Breast epithelium (tissue), 4 donors: Measurements from ENCODE around the gene LOXL3. TPM values are rescaled to one million over a fixed set of nuclear protein-coding genes. Genes with fewer than 3 reads are reported as not detected.

ENCODE experiments used
- DNase-seq, 2 donors: peaks; one replicate each; pipeline ENCODE4 v3.0.0-alpha.2; 2019; ENCODE audit warnings: low spot score in 2 of 2
- H3K27ac ChIP-seq, 2 donors: fragments of 200-600 bp; sonication (generic) in 1 of 2; one replicate each; pipeline ENCODE4 v1.5.1; 2016 to 2019; ENCODE audit warnings: mild to moderate bottlenecking in 1 of 2
- H3K27me3 ChIP-seq, 2 donors: fragments of 200-600 bp; sonication (generic) in 1 of 2; one replicate each; pipeline versions ENCODE4 v1.5.1 to v1.6.0; 2017 to 2019; ENCODE audit warnings: control low read depth in 1 of 2, mild to moderate bottlenecking in 1 of 2
- H3K36me3 ChIP-seq: fragments of 200-600 bp; one replicate; pipeline ENCODE4 v1.5.1; 2019
- H3K4me1 ChIP-seq, 2 donors: fragments of 200-600 bp; sonication (generic); one replicate each; pipeline ENCODE4 v1.5.1; 2016 to 2019; ENCODE audit warnings: control low read depth in 1 of 2
- H3K4me3 ChIP-seq, 3 donors: fragments of 200-600 bp; sonication (generic); 1 replicate in 2 of 3; 2 replicates in 1 of 3; pipeline ENCODE4 v1.5.1; 2016 to 2019; ENCODE audit warnings: mild to moderate bottlenecking in 3 of 3, moderate library complexity in 2 of 3
- H3K9me3 ChIP-seq, 2 donors: fragments of 200-600 bp; sonication (generic) in 1 of 2; one replicate each; pipeline ENCODE4 v1.5.1; 2016 to 2019; ENCODE audit warnings: control low read depth in 1 of 2
- POLR2A ChIP-seq: fragments of 450-650 bp; IDR thresholded peaks from one replicate; pipeline ENCODE4 v1.6.1; 2016; ENCODE audit warnings: antibody characterized with exemption, mild to moderate bottlenecking, moderate library complexity
- POLR2AphosphoS5 ChIP-seq, 3 donors: sonication (generic); formaldehyde crosslinking; IDR thresholded peaks; one replicate each; pipeline ENCODE4 v1.6.1; 2017; ENCODE audit warnings: antibody characterized with exemption in 3 of 3
- intact Hi-C: fragments of 100-400 bp; cut with DNase I; formaldehyde crosslinking; loops from one replicate; pipeline ENCODE4 v1.15.1; 2023; ENCODE audit warnings: low total_unique reads
- total RNA-seq, 3 donors: library from RNA; depleted of rRNA; stranded (reverse); fragments of >200 nt; gene quantifications; one replicate each; pipeline ENCODE4 v1.1.0, GENCODE V29; 2016
- TF ChIP-seq, protein P1 (sequence below), 3 donors: fragments of 450-650 bp; IDR thresholded peaks; one replicate each; pipeline ENCODE4 v1.5.1; 2016 to 2017; ENCODE audit warnings: antibody characterized with exemption in 3 of 3, mild to moderate bottlenecking in 3 of 3, moderate library complexity in 3 of 3

Gene LOXL3
- total RNA-seq, 3 donors from 2014 or later: 3.7 to 7.8 (median 6.6) TPM

DNA sequence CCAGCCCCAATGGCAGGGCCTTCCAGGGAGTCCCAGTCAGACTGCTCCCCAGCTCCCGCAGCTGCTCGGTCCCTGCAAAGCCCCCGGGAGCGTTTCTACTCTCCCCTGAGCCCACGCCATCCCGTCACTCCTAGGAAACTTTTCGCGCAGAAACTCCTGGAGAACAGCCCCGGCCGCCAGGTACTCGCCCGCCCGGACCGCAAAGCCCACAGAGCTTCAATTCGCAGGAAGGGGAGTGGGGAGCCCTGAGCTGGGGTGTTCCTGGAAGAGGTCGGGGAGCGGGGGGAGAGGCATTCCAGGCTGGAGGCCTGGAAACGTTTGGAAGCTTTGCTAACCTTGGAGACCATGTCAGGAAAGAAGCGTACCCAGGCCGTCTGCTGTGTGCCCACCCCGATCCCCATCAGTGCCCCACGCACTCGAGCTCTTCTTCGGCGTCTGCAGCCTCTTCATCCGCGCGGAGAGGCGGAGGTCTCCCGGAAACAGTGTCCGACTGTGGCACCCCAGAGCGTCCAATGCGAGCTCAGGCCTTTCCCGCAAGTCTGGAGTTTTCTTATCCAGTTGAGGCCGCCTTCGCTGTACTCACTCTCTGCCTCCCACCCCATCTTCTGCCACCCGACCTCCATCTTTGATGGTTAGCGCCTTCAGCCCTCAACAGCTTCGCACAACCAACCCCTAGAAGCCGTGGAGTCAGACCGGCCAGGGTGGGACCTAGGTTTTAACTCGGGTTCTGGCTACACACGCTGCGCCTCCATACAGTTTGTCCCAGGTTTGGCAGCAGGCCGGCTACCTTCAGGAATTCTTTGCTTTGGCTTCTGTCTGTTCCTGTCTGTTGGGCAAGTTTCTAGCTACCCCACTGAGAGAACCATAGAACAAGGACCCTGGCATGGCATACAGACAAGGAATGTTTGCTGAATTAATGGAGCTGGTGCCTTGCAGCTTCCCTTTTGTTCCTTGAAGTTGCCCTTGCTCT, 50.0 kb downstream of the LOXL3 start:
- H3K9me3 ChIP-seq: no peaks in the 10 kb centered on the region
- no peaks in the 10 kb centered on the region for H3K36me3 ChIP-seq
- intact Hi-C loops: no loop called here
- H3K4me1 ChIP-seq: peaks cover 3 to 19% of the 10 kb centered on the region in 2 donors
- no peak for TF ChIP-seq POLR2AphosphoS5 (IDR thresholded peaks at IDR 0.05)
- TF ChIP-seq, protein P1, sequence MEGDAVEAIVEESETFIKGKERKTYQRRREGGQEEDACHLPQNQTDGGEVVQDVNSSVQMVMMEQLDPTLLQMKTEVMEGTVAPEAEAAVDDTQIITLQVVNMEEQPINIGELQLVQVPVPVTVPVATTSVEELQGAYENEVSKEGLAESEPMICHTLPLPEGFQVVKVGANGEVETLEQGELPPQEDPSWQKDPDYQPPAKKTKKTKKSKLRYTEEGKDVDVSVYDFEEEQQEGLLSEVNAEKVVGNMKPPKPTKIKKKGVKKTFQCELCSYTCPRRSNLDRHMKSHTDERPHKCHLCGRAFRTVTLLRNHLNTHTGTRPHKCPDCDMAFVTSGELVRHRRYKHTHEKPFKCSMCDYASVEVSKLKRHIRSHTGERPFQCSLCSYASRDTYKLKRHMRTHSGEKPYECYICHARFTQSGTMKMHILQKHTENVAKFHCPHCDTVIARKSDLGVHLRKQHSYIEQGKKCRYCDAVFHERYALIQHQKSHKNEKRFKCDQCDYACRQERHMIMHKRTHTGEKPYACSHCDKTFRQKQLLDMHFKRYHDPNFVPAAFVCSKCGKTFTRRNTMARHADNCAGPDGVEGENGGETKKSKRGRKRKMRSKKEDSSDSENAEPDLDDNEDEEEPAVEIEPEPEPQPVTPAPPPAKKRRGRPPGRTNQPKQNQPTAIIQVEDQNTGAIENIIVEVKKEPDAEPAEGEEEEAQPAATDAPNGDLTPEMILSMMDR (IDR thresholded peaks at IDR 0.05): no peak
- H3K4me3 ChIP-seq: peak overlapping the region; percentile 56 to 72 (median 68)
- H3K27me3 ChIP-seq: peaks cover 0 to 7% of the 10 kb centered on the region in 2 donors
- H3K27ac ChIP-seq: peak overlapping the region; percentile 76 to 89
- no peak for DNase-seq

DNA sequence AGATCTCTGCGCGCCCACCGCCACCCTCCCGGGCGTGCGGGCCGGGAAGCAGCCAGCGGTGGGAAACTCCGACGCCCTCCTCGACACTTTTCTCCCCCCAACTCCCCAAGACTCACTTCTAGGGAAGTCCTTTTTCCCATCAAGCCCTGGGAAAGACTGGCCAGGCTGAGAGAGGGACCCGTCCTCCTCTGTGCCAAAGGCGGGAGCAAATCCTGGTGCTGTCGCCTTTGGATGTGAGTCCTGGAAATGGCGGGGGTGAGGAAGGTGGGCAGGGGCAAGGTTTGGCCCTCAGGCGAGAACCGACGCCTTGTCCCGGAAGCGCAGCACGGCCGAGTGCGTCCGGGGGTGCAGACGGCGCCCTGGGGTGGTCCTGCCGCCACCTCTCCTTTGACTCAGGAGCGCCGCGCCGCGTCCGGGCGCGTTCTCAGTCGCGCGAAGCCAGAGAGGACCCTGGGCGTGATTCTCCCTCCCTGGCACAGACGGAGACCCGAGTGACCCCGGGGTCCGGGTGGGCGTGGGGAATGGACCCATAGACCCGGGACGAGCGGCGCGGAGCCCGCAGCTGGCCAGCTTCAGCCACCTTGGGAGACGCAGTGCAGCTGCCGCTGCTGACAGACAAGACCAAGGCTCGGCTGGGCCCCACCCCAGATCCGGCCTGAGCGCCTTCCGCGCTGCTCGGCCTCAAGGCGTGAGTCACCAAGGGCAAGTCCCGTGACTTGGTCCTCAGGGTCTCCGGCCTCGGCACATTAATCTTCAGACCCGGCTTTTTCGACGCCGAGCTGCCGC, 50.8 kb downstream of the LOXL3 start:
- no peaks in the 10 kb centered on the region for H3K36me3 ChIP-seq
- H3K4me1 ChIP-seq: peaks cover 3 to 19% of the 10 kb centered on the region in 2 donors
- peaks cover 4 to 7% of the 10 kb centered on the region in 2 donors for H3K27me3 ChIP-seq
- intact Hi-C loops: no loop called here
- peak in 2 of 3 donors; percentile 41 to 56 for TF ChIP-seq POLR2AphosphoS5 (IDR thresholded peaks at IDR 0.05)
- TF ChIP-seq, protein P1 (IDR thresholded peaks at IDR 0.05): no peak
- no peak for TF ChIP-seq POLR2A
- H3K9me3 ChIP-seq: no peaks in the 10 kb centered on the region
- DNase-seq: peak in 1 of 2 donors; percentile 55
- peak overlapping the region; percentile 76 to 89 for H3K27ac ChIP-seq
- H3K4me3 ChIP-seq: peak overlapping the region; percentile 56 to 72 (median 68)

- Histone ChIP-seq H3K27me3 (peaks cover 6 to 7% of the 10 kb centered on the region in 2 donors), H3K4me1 (peaks cover 3 to 19% of the 10 kb centered on the region in 2 donors), H3K27ac (peak overlapping the region; percentile 76 to 89), H3K9me3 (no peaks in the 10 kb centered on the region), H3K36me3 (no peaks in the 10 kb centered on the region), H3K4me3 (peak overlapping the region; percentile 56 to 72 (median 68))
- no peak for DNase-seq
- no peak for TF ChIP-seq POLR2AphosphoS5 (IDR thresholded peaks at IDR 0.05)
- TF ChIP-seq, protein P1 (IDR thresholded peaks at IDR 0.05): no peak
- intact Hi-C loops: no loop called here
These were observed 51.5 kb downstream of the LOXL3 start for GRCh38 chr2:74502147-74502719.

GRCh38 chr2:74501335-74502071, 52.2 kb downstream of the LOXL3 start:
- Histone ChIP-seq H3K9me3 (no peaks in the 10 kb centered on the region), H3K36me3 (no peaks in the 10 kb centered on the region), H3K4me1 (peaks cover 3 to 15% of the 10 kb centered on the region in 2 donors), H3K27ac (no peak overlapping the region), H3K27me3 (peaks cover 6 to 7% of the 10 kb centered on the region in 2 donors), H3K4me3 (no peak overlapping the region)
- intact Hi-C loops: no loop called here
- TF ChIP-seq, protein P1 (IDR thresholded peaks at IDR 0.05): no peak
- TF ChIP-seq POLR2AphosphoS5 (IDR thresholded peaks at IDR 0.05) (no peak), POLR2A (no peak)
- no peak for DNase-seq
